Choroid plexus epithelial cell (primary cell): Measurements from ENCODE around the gene CCNDBP1.
"Not testable (repeated sequence)": the region's sequence is repeated elsewhere in the genome, so short reads cannot be mapped to it uniquely, and the experiment has no call there.

Experiments used
- DNase-seq: peaks from one replicate; pipeline ENCODE4 v3.0.0-alpha.2; 2010; ENCODE audit warnings: low read depth
- H3K4me3 ChIP-seq: 2 replicates; pipeline ENCODE4 v1.5.1; 2011; ENCODE audit warnings: low read depth, mild to moderate bottlenecking, control low read depth, low read length, moderate library complexity
- TF ChIP-seq, protein P1 (sequence below): conservative IDR thresholded peaks from 2 replicates; pipeline ENCODE4 v1.5.1; 2011; ENCODE audit warnings: low read depth, mild to moderate bottlenecking, control low read depth, inconsistent platforms, low read length, moderate library complexity

The CCNDBP1 gene

DNA sequence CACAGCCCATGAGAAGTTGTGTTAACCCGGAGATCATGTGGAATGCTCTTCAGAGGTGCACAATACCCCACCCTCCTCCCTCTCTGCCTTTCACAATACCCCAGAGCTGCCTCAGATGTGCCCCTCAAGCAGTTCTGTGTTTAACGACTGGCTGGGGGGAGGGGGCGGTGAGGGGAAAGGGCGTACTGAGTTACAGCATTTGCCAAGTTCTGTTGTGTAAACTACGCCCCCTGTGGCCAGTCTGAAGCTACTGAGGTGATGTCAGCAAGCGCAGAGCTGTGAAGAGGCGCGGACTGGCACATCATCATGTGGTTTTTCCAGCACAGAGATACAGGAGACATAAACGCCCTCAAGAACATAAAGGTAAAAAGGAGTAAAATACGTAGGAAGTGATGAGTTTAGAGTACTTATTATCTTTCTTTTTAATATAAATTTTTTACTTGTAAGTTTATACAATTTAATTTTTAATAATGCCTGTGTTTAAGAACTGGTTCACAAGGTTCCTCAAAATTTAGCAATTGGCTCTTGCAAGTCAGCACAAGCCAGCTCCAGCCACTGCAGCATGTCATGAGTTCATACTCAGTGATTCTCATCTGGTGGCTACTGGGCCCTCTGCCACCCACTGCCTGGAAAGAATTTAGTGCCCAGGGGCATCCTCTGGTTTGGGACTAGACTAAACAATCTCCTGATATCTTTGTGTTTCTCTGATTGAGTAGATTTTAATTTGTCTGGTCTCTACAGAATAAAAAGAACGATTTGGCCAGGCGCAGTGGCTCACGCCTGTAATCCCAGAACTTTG is 33.9 kb downstream of the CCNDBP1 start:
- TF ChIP-seq, protein P1, sequence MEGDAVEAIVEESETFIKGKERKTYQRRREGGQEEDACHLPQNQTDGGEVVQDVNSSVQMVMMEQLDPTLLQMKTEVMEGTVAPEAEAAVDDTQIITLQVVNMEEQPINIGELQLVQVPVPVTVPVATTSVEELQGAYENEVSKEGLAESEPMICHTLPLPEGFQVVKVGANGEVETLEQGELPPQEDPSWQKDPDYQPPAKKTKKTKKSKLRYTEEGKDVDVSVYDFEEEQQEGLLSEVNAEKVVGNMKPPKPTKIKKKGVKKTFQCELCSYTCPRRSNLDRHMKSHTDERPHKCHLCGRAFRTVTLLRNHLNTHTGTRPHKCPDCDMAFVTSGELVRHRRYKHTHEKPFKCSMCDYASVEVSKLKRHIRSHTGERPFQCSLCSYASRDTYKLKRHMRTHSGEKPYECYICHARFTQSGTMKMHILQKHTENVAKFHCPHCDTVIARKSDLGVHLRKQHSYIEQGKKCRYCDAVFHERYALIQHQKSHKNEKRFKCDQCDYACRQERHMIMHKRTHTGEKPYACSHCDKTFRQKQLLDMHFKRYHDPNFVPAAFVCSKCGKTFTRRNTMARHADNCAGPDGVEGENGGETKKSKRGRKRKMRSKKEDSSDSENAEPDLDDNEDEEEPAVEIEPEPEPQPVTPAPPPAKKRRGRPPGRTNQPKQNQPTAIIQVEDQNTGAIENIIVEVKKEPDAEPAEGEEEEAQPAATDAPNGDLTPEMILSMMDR = peak; percentile 54
- no peak overlapping the region for H3K4me3 ChIP-seq
- peak; percentile 45 for DNase-seq

GRCh38 chr15:43219929-43220928 is 35.0 kb downstream of the CCNDBP1 start:
- no peak overlapping the region for H3K4me3 ChIP-seq
- no peak for DNase-seq
- TF ChIP-seq, protein P1 = no peak

GRCh38 chr15:43220991-43221403 is 35.8 kb downstream of the CCNDBP1 start, which contains the start of gene EPB42:
Gene EPB42, minus strand, starts transcription at chr15:43221018. Its CDS starts 193 bp downstream, at chr15:43220825.
- TF ChIP-seq, protein P1 = no peak
- DNase-seq = no peak
- no peak within 1 kb of the TSS for H3K4me3 ChIP-seq

DNA sequence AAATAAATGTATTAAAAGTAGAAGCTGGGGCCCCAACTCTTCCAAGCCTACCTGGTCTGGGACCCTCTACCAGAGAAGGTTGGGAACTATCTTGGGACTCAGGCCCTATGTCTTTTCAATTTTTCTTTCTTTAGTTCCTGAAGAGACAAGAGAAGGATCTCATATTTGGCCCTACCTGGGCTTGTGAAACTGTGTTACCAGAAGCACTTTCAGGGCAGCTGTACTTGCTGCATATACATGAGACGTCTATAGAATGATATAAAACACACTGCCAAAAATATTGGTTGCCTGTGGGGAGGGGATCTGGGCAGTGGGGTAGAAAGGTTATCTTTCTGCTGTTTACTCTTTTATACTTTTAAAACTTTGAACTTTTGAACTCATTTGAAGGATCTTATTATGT is 36.2 kb downstream of the CCNDBP1 start:
- no peak overlapping the region for H3K4me3 ChIP-seq
- TF ChIP-seq, protein P1 = no peak
- DNase-seq = no peak

GRCh38 chr15:43225201-43225949 is 40.2 kb downstream of the CCNDBP1 start:
- TF ChIP-seq, protein P1 = peak; percentile 89
- H3K4me3 ChIP-seq = no peak overlapping the region
- DNase-seq = peak; percentile 87

DNA sequence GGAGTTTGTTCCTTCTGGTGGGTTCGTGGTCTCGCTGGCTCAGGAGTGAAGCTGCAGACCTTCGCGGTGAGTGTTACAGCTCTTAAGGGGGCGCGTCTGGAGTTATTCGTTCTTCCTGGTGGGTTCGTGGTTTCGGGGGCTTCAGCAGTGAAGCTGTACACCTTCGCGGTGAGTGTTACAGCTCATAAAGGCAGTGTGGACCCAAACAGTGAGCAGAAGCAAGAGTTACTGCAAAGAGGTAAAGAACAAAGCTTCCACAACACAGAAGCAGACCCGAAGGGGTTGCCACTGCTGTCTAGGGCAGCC is 40.7 kb downstream of the CCNDBP1 start:
- H3K4me3 ChIP-seq, DNase-seq: not testable (repeated sequence)
